Thyroid gland (tissue), 4 donors: ENCODE measurements around the gene PSD2.

ENCODE experiments used
- CTCF ChIP-seq, 6 experiments: fragments of 200-600 bp in 3 of 6; fragments of 450-650 bp in 3 of 6; sonication (generic) in 3 of 6; IDR thresholded peaks; one replicate each; pipeline ENCODE4 v1.5.1; 2016 to 2019; ENCODE audit warnings: antibody characterized with exemption in 6 of 6, mild to moderate bottlenecking in 2 of 6, inconsistent platforms in 1 of 6, moderate library complexity in 1 of 6
- POLR2A ChIP-seq, 2 donors: fragments of 450-650 bp; IDR thresholded peaks; one replicate each; pipeline ENCODE4 v1.6.1; 2017; ENCODE audit warnings: antibody characterized with exemption in 2 of 2, mild to moderate bottlenecking in 2 of 2, moderate library complexity in 1 of 2

GRCh38 chr5:139870677-139871076 lies 75.1 kb downstream of the PSD2 start:
- no peak for TF ChIP-seq CTCF (IDR thresholded peaks at IDR 0.05)
- TF ChIP-seq POLR2A (IDR thresholded peaks at IDR 0.05): no peak
